Keratinocyte (primary cell): ENCODE measurements around the gene WDR6. TPM values are rescaled to one million over a fixed set of nuclear protein-coding genes. Genes with fewer than 3 reads are reported as not detected.
A peak's percentile ranks its signal among the peaks of the same experiment; 100 is the strongest.

Experiments
- DNase-seq: peaks from one replicate; pipeline ENCODE4 v3.0.0-alpha.2; 2011; ENCODE audit warnings: low read depth, missing footprints, low spot score
- FAIRE-seq: peaks from 2 replicates; lab custom pipeline; 2011; peaks lifted over from hg19 to GRCh38; lab: Jason Lieb, UNC
- H2AFZ ChIP-seq: 2 replicates; pipeline ENCODE4 v1.6.0; 2012; ENCODE audit warnings: low read length, control low read depth, inconsistent platforms; ENCODE audit not compliant: control insufficient read depth
- H3K27ac ChIP-seq: 2 replicates; pipeline ENCODE4 v1.5.1; 2011; ENCODE audit warnings: low read length; ENCODE audit not compliant: control insufficient read depth, insufficient read depth
- H3K27me3 ChIP-seq: 3 replicates; pipeline ENCODE4 v1.6.0; 2011; ENCODE audit warnings: low read length; ENCODE audit not compliant: control insufficient read depth, insufficient read depth; ENCODE audit errors: extremely low read depth
- H3K36me3 ChIP-seq, 2 experiments: 2 replicates in 1 of 2; 3 replicates in 1 of 2; pipeline ENCODE4 v1.5.1; 2011; ENCODE audit warnings: low read length in 2 of 2, mild to moderate bottlenecking in 1 of 2; ENCODE audit not compliant: control insufficient read depth in 2 of 2, insufficient read depth in 2 of 2; ENCODE audit errors: extremely low read depth in 1 of 2
- H3K4me1 ChIP-seq: 3 replicates; pipeline ENCODE4 v1.5.1; 2011; ENCODE audit warnings: low read length; ENCODE audit not compliant: control insufficient read depth, insufficient read depth; ENCODE audit errors: extremely low read depth
- H3K4me2 ChIP-seq: 3 replicates; pipeline ENCODE4 v1.6.0; 2011; ENCODE audit warnings: low read depth, low read length; ENCODE audit not compliant: control insufficient read depth, insufficient read depth; ENCODE audit errors: extremely low read depth
- H3K4me3 ChIP-seq, 3 experiments: fragments of 200-600 bp in 1 of 3; sonication (generic) in 1 of 3; 2 replicates in 2 of 3; 3 replicates in 1 of 3; pipeline ENCODE4 v1.5.1; 2011 to 2016; ENCODE audit warnings: low read length in 3 of 3, mild to moderate bottlenecking in 3 of 3, control low read depth in 2 of 3, inconsistent platforms in 1 of 3, low read depth in 1 of 3, mixed read lengths in 1 of 3, mixed run types in 1 of 3, moderate library complexity in 1 of 3; ENCODE audit not compliant: control insufficient read depth in 2 of 3, insufficient read depth in 2 of 3; ENCODE audit errors: extremely low read depth in 1 of 3
- H3K79me2 ChIP-seq: 2 replicates; pipeline ENCODE4 v1.6.0; 2012; ENCODE audit warnings: low read length; ENCODE audit not compliant: control insufficient read depth, insufficient read depth
- H3K9ac ChIP-seq: 3 replicates; pipeline ENCODE4 v1.6.0; 2011; ENCODE audit warnings: low read length; ENCODE audit not compliant: control insufficient read depth, insufficient read depth; ENCODE audit errors: extremely low read depth
- H3K9me1 ChIP-seq: 3 replicates; pipeline ENCODE4 v1.6.0; 2011; ENCODE audit warnings: low read length; ENCODE audit not compliant: control insufficient read depth, insufficient read depth; ENCODE audit errors: extremely low read depth
- H3K9me3 ChIP-seq: 2 replicates; pipeline ENCODE4 v1.5.1; 2012; ENCODE audit warnings: low read depth, low read length; ENCODE audit not compliant: control insufficient read depth
- H4K20me1 ChIP-seq: 3 replicates; pipeline ENCODE4 v1.6.0; 2011; ENCODE audit warnings: low read length; ENCODE audit not compliant: control insufficient read depth, insufficient read depth; ENCODE audit errors: extremely low read depth
- EZH2 ChIP-seq: IDR thresholded peaks from one replicate; pipeline ENCODE4 v1.6.1; 2012; ENCODE audit warnings: inconsistent platforms, mild to moderate bottlenecking, low read length, moderate library complexity
- dilution Hi-C: fragments of 300-500 bp; cut with MboI; formaldehyde crosslinking; loops from one replicate; pipeline ENCODE4 v1.7.0; 2020; ENCODE audit warnings: low sequenced_read_pairs; ENCODE audit not compliant: extremely low pct_ligation_motif_present
- polyA plus RNA-seq, 5 experiments: library from polyadenylated mRNA; depleted of rRNA in 3 of 5; stranded (reverse) in 3 of 5; stranded (forward) in 1 of 5; unstranded in 1 of 5; fragments of >200 nt; gene quantifications; 1 replicate in 1 of 5; 2 replicates in 3 of 5; 3 replicates in 1 of 5; pipeline versions ENCODE4 v1.2.1 to v1.2.3, GENCODE V29; 2011 to 2012; ENCODE audit warnings: missing spikeins in 2 of 5, low read depth in 1 of 5, low replicate concordance in 1 of 5
- TF ChIP-seq, protein P1 (sequence below), 3 experiments: IDR thresholded peaks in 1 of 3; conservative IDR thresholded peaks in 1 of 3; optimal IDR thresholded peaks in 1 of 3; 2 replicates in 2 of 3; 3 replicates in 1 of 3; pipeline versions ENCODE3 to v1.5.1; 2011; ENCODE audit warnings: low read length in 3 of 3, mild to moderate bottlenecking in 3 of 3, moderate library complexity in 2 of 3, control low read depth in 1 of 3, inconsistent platforms in 1 of 3; ENCODE audit not compliant: insufficient read depth in 2 of 3; ENCODE audit errors: extremely low read depth in 1 of 3

WDR6 gene
- polyA plus RNA-seq, 1 donor (not counting 4 experiments of a cell fraction or from before 2014, with no cell fraction given), result 61.5 TPM

DNA sequence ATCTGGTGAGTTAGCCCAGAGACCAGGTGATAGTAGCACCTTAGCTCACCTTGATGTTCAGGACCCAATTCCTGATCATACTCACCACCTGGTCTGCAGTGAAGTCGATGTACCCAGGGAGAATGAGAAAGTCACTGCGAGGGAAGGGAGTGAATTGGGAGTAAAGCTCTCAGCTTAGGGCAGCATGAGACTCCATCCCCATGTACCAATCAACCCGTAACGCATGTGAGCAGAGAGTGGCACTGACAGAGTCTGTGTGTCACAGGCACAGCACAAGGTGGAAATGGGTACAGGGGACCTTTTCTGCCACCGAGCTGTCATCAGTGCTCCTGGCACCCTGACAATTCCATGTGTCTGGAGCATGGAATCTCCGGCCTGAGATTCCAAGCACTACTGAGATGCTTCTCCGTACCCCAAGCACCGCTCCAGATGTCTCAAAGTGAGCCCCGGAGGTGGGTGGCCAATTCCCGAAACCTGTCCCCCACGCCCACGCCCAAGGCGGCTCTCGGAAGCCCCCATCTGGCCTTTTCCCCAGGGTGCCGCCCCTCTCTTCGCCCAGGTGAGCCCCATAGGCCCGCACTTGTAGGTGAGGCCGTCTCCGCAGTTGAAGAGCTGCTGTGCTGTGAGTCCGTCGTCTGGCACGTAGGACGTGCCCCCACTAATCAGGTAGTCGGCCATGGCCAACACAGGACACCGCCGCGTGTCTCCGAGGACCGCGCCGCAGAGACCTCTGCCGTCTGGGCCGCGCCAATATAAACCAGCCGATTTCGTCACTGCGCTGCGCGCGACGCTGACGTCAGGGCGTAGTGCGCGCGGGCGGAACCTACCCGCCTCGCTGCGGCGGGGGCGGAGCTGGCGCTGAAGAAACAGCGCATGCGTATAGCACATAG, 21.7 kb downstream of the WDR6 start, which contains the start of gene IMPDH2:
TSS of gene IMPDH2 (minus strand) at position 726 of the 890 bp plus-strand sequence. CDS start at position 678, 48 bp downstream.
- FAIRE-seq (peak; percentile 36), DNase-seq (no peak)
- H3K4me2 ChIP-seq, result peak within 1 kb of the TSS; percentile 85
- H2AFZ ChIP-seq, result peak within 1 kb of the TSS; percentile 45
- peaks cover 45 to 66% of the 10 kb centered on the region in 2 experiments for H3K36me3 ChIP-seq
- peaks cover 4% of the 10 kb centered on the region for H4K20me1 ChIP-seq
- H3K9me1 ChIP-seq, result peaks cover 3% of the 10 kb centered on the region
- dilution Hi-C loops, result no loop called here
- TF ChIP-seq, protein P1, sequence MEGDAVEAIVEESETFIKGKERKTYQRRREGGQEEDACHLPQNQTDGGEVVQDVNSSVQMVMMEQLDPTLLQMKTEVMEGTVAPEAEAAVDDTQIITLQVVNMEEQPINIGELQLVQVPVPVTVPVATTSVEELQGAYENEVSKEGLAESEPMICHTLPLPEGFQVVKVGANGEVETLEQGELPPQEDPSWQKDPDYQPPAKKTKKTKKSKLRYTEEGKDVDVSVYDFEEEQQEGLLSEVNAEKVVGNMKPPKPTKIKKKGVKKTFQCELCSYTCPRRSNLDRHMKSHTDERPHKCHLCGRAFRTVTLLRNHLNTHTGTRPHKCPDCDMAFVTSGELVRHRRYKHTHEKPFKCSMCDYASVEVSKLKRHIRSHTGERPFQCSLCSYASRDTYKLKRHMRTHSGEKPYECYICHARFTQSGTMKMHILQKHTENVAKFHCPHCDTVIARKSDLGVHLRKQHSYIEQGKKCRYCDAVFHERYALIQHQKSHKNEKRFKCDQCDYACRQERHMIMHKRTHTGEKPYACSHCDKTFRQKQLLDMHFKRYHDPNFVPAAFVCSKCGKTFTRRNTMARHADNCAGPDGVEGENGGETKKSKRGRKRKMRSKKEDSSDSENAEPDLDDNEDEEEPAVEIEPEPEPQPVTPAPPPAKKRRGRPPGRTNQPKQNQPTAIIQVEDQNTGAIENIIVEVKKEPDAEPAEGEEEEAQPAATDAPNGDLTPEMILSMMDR (optimal IDR thresholded peaks at IDR 0.05 in 1 of 3, IDR thresholded peaks at IDR 0.05 in 1 of 3, conservative IDR thresholded peaks at IDR 0.05 in 1 of 3; ENCODE audit: extremely low read depth in 1 of 3, insufficient read depth in 2 of 3, low read length in 3 of 3), result peak in 1 of 3 experiments; percentile 10
- TF ChIP-seq EZH2, result no peak
- H3K9me3 ChIP-seq, result no peaks in the 10 kb centered on the region
- peaks cover 21% of the 10 kb centered on the region for H3K4me1 ChIP-seq
- peak within 1 kb of the TSS; percentile 57 to 94 (median 83) for H3K4me3 ChIP-seq
- H3K27me3 ChIP-seq, result no peaks in the 10 kb centered on the region
- peak within 1 kb of the TSS; percentile 81 for H3K27ac ChIP-seq
- peak within 1 kb of the TSS; percentile 93 for H3K9ac ChIP-seq
- H3K79me2 ChIP-seq, result peaks cover 48% of the 10 kb centered on the region

DNA sequence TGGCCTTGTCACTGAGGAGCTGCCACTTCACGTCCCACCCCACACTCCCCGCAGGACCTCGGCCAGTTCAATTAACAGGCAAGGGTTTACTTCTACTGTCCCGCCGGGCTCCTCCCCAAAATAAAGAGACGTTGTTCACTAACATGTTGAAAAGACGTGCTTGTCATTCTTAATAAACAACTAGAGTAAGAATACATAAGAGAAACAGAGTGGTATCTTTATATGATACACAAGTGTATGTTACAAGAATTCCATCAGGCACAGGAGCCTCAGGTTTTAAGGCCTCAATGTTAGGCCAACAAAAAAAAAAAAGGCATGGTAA, 22.3 kb downstream of the WDR6 start:
- DNase-seq (no peak), FAIRE-seq (no peak)
- H3K9me1 ChIP-seq, result peaks cover 3% of the 10 kb centered on the region
- peaks cover 43 to 61% of the 10 kb centered on the region in 2 experiments for H3K36me3 ChIP-seq
- H3K9ac ChIP-seq, result peak overlapping the region; percentile 93
- dilution Hi-C loops, result no loop called here
- H3K4me3 ChIP-seq, result peak overlapping the region in 1 of 3 experiments; percentile 21
- peaks cover 20% of the 10 kb centered on the region for H3K4me1 ChIP-seq
- H3K79me2 ChIP-seq, result peaks cover 43% of the 10 kb centered on the region
- H3K27me3 ChIP-seq, result no peaks in the 10 kb centered on the region
- H2AFZ ChIP-seq, result peak overlapping the region; percentile 39
- H3K27ac ChIP-seq, result peak overlapping the region; percentile 81
- no peaks in the 10 kb centered on the region for H3K9me3 ChIP-seq
- TF ChIP-seq, protein P1 (optimal IDR thresholded peaks at IDR 0.05 in 1 of 3, IDR thresholded peaks at IDR 0.05 in 1 of 3, conservative IDR thresholded peaks at IDR 0.05 in 1 of 3; ENCODE audit: extremely low read depth in 1 of 3, insufficient read depth in 2 of 3, low read length in 3 of 3), result no peak
- TF ChIP-seq EZH2, result no peak
- peaks cover 1% of the 10 kb centered on the region for H4K20me1 ChIP-seq
- peak overlapping the region; percentile 59 for H3K4me2 ChIP-seq
